ENCODE results near the gene SMARCD1. TPM values are rescaled to one million over a fixed set of nuclear protein-coding genes. Genes with fewer than 3 reads are reported as not detected.

SMARCD1 gene
- total and polyA plus RNA-seq, 7 donors: 11.7 to 21.1 (median 16.4) TPM

DNA sequence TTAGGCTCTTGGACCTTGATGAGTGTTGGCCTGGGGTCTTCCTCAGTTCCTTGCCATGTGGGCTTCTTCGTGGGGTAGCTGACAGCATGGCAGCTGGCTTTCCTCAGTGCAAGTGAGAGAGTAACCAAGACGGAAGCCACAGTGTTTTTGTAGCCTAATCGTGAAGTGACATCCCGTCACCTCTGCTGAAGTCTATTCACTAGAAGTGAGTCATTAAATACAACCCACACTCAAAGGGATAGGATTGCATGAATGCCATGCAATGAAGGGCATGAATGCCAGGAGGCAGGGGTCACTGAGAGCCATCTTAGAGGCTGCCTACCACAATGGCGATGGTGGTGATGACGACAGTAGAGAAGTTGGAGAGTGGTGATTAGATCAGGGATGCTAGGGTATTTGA lies 41.3 kb upstream of the SMARCD1 start:
- no peak overlapping the region for H3K27ac ChIP-seq
- 69 to 74% (median 71%) methylated on average over 6 of the region's 6 CpGs for WGBS, 3 donors
- TF ChIP-seq, protein P1, sequence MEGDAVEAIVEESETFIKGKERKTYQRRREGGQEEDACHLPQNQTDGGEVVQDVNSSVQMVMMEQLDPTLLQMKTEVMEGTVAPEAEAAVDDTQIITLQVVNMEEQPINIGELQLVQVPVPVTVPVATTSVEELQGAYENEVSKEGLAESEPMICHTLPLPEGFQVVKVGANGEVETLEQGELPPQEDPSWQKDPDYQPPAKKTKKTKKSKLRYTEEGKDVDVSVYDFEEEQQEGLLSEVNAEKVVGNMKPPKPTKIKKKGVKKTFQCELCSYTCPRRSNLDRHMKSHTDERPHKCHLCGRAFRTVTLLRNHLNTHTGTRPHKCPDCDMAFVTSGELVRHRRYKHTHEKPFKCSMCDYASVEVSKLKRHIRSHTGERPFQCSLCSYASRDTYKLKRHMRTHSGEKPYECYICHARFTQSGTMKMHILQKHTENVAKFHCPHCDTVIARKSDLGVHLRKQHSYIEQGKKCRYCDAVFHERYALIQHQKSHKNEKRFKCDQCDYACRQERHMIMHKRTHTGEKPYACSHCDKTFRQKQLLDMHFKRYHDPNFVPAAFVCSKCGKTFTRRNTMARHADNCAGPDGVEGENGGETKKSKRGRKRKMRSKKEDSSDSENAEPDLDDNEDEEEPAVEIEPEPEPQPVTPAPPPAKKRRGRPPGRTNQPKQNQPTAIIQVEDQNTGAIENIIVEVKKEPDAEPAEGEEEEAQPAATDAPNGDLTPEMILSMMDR (IDR thresholded peaks at IDR 0.05): no peak
- DNase-seq: no peak
- H3K27me3 ChIP-seq (ENCODE audit: insufficient read depth in 3 of 3, low read length in 2 of 3): peaks cover 0 to 4% (median 0%) of the 10 kb centered on the region in 3 donors
- no peak overlapping the region for H3K4me3 ChIP-seq
- intact Hi-C loops (cut with DNase I): loop anchor here in 1 of 2 donors (1.0 kb wide), 1 partner anchor 29 kb away; no protein-coding TSS in a partner anchor
- ATAC-seq: no peak
- H3K4me1 ChIP-seq: no peaks in the 10 kb centered on the region
- H3K9me3 ChIP-seq: no peaks in the 10 kb centered on the region
- H3K36me3 ChIP-seq (ENCODE audit: insufficient read depth in 1 of 2, low read depth in 1 of 2): no peaks in the 10 kb centered on the region

DNA sequence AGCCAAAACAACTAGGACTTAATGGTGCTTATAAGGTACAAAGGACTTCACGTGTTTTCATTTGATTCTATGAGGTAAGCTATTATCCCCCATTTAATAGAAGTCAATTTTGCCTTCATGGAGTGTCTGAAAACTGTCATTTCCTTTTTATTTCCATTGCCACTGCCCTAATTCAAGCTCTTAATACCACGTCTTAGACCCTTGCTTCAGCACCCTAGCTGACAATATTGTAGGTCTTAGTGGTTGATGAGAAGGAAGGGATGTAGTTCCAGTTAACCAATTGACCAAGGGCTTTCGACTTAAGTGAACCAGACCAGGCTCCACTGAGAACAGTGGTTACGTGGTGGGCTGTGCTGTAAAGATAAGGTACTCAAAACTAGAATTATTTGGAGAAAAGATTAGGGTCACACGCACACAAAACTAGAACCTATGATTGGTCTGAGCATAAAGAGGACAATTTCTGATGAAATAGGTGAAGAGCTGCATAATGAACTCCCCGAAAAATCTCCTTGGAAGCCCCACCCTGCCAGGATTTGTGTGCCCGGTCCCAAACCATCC lies 37.4 kb upstream of the SMARCD1 start:
- Histone ChIP-seq H3K4me1 (no peaks in the 10 kb centered on the region), H3K27ac (no peak overlapping the region), H3K36me3 (ENCODE audit: insufficient read depth in 1 of 2, low read depth in 1 of 2) (no peaks in the 10 kb centered on the region), H3K4me3 (no peak overlapping the region), H3K27me3 (ENCODE audit: insufficient read depth in 3 of 3, low read length in 2 of 3) (peaks cover 0 to 33% (median 2%) of the 10 kb centered on the region in 3 donors), H3K9me3 (no peaks in the 10 kb centered on the region)
- TF ChIP-seq, protein P1 (IDR thresholded peaks at IDR 0.05): no peak
- ATAC-seq: no peak
- intact Hi-C loops (cut with DNase I): no loop called here
- DNase-seq: no peak
- 91 to 95% (median 93%) methylated on average over 7 of the region's 7 CpGs for WGBS, 3 donors

DNA sequence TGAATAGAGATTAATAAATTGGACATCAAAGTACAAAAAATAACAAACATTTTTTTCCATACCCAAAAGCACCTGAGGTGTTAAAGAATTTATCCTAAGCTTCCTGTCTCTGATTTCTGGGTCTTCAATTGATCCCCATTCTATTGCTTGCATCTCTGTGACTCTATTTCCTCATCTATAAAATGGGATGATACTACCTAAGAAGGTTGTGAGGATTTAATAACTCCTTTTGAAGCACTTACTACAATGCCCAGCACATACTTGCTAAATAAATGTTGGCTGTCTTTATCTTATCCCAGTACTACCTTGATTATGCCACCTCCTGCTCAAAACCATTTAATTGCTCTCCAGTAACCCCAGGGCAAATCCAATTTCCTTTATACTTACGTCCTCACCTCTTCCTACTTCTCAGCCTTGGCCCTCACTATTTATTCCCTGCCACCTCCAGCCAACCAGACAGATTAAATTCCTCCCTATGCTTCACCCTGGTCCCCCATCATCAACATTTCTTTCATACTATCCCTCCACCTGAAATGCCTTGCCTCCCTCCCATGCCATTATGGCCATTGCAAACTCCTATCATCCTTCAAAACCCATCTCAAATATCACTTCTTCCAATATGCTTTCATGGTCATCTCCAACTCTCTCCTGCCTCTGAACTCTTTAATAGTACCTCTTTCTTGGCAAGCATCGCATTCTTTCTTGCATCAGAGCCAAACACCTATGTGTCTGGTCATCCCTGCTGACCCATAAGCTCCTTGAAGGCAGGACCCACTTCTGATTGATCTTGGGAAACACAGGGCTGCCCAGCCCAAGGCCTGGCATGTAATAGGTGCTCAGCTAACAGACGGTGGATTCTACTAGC lies 35.7 kb upstream of the SMARCD1 start:
- Histone ChIP-seq H3K36me3 (ENCODE audit: insufficient read depth in 1 of 2, low read depth in 1 of 2) (no peaks in the 10 kb centered on the region), H3K27me3 (ENCODE audit: insufficient read depth in 3 of 3, low read length in 2 of 3) (peaks cover 0 to 36% (median 2%) of the 10 kb centered on the region in 3 donors), H3K4me1 (no peaks in the 10 kb centered on the region), H3K4me3 (no peak overlapping the region), H3K27ac (no peak overlapping the region), H3K9me3 (no peaks in the 10 kb centered on the region)
- TF ChIP-seq, protein P1 (IDR thresholded peaks at IDR 0.05): no peak
- DNase-seq (no peak), ATAC-seq (no peak)
- 80 to 95% (median 85%) methylated on average over 3 of the region's 3 CpGs for WGBS, 3 donors
- intact Hi-C loops (cut with DNase I): no loop called here

DNA sequence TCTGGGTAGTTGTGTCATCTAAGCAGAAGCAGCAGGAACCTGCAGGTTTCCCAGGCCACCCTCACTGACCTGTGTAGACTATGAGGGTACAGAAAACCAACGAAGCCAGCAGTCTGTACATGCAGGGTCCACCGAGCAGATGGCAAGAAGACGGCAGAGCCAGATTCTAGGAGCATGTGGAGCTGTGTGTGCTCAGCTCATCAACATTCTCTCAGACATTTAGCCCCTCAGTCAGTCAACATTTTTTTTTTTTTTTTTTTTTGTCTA lies 35.1 kb upstream of the SMARCD1 start:
- intact Hi-C loops (cut with DNase I): no loop called here
- ATAC-seq: peak in 1 of 4 donors; percentile 26
- Histone ChIP-seq H3K36me3 (ENCODE audit: insufficient read depth in 1 of 2, low read depth in 1 of 2) (no peaks in the 10 kb centered on the region), H3K4me3 (no peak overlapping the region), H3K27me3 (ENCODE audit: insufficient read depth in 3 of 3, low read length in 2 of 3) (peaks cover 0 to 36% (median 2%) of the 10 kb centered on the region in 3 donors), H3K27ac (no peak overlapping the region), H3K9me3 (no peaks in the 10 kb centered on the region), H3K4me1 (no peaks in the 10 kb centered on the region)
- no peak for DNase-seq
- TF ChIP-seq, protein P1 (IDR thresholded peaks at IDR 0.05): no peak
- WGBS, 3 donors: 63 to 68% (median 65%) methylated on average over 3 of the region's 3 CpGs
